ENCODE results near the gene VWC2. TPM values are rescaled to one million over a fixed set of nuclear protein-coding genes. Genes with fewer than 3 reads are reported as not detected.

The VWC2 gene
- total RNA-seq, 1 donor from 2014 or later: not detected

DNA sequence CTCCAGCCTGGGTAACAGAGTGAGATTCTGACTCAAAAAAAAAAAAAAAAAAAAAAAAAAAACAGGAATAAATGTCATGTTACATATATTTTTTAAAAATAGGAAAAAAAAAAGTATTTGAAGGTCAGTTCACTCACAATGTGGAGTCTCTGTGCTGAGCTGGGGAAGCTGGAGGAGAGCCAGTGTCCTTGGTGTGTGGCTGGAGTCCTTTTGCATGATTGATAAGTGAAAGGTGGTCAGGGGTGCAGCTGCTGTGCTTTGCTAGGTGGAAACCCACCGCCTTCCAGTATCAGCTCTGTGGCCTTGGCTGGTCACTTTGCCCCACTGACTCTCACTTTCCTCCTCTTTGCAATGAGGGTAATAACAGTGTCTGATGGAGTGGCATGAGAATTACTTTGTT is 101.9 kb downstream of the VWC2 start:
- Histone ChIP-seq H3K27ac (no peak overlapping the region), H3F3A (ENCODE audit: low read depth) (no peaks in the 10 kb centered on the region), H3K4me1 (no peaks in the 10 kb centered on the region), H3K79me2 (ENCODE audit: low read depth) (no peaks in the 10 kb centered on the region), H3K36me3 (no peaks in the 10 kb centered on the region), H4K20me1 (ENCODE audit: low read depth) (no peaks in the 10 kb centered on the region), H3K4me3 (no peak overlapping the region), H3K9ac (no peak overlapping the region), H2AFZ (replicated peaks) (no peak overlapping the region), H3K9me3 (ENCODE audit: low read depth) (no peaks in the 10 kb centered on the region), H3K27me3 (no peaks in the 10 kb centered on the region), H3K4me2 (no peak overlapping the region)
- Mint-ChIP-seq H3K9me3 (no peaks in the 10 kb centered on the region), H3K4me1 (no peaks in the 10 kb centered on the region), H3K4me3 (no peak overlapping the region), H3K27ac (no peak overlapping the region), H3K36me3 (no peaks in the 10 kb centered on the region), H3K27me3 (ENCODE audit: insufficient read depth, low read depth) (no peaks in the 10 kb centered on the region)
- no peak for DNase-seq (ENCODE audit: low spot score)
- TF ChIP-seq, protein P1, sequence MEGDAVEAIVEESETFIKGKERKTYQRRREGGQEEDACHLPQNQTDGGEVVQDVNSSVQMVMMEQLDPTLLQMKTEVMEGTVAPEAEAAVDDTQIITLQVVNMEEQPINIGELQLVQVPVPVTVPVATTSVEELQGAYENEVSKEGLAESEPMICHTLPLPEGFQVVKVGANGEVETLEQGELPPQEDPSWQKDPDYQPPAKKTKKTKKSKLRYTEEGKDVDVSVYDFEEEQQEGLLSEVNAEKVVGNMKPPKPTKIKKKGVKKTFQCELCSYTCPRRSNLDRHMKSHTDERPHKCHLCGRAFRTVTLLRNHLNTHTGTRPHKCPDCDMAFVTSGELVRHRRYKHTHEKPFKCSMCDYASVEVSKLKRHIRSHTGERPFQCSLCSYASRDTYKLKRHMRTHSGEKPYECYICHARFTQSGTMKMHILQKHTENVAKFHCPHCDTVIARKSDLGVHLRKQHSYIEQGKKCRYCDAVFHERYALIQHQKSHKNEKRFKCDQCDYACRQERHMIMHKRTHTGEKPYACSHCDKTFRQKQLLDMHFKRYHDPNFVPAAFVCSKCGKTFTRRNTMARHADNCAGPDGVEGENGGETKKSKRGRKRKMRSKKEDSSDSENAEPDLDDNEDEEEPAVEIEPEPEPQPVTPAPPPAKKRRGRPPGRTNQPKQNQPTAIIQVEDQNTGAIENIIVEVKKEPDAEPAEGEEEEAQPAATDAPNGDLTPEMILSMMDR (IDR thresholded peaks at IDR 0.05): no peak
- TF ChIP-seq EZH2 (IDR thresholded peaks at IDR 0.05) (no peak), EZH2phosphoT487 (IDR thresholded peaks at IDR 0.05) (no peak)

GRCh38 chr7:49876202-49876601 is 102.8 kb downstream of the VWC2 start:
- no peaks in the 10 kb centered on the region for H3K79me2 ChIP-seq (ENCODE audit: low read depth)
- Mint-ChIP-seq H3K27ac (no peak overlapping the region), H3K4me1 (no peaks in the 10 kb centered on the region), H3K27me3 (ENCODE audit: insufficient read depth, low read depth) (no peaks in the 10 kb centered on the region), H3K4me3 (no peak overlapping the region), H3K9me3 (no peaks in the 10 kb centered on the region), H3K36me3 (no peaks in the 10 kb centered on the region)
- no peaks in the 10 kb centered on the region for H3K27me3 ChIP-seq
- H4K20me1 ChIP-seq (ENCODE audit: low read depth): no peaks in the 10 kb centered on the region
- no peaks in the 10 kb centered on the region for H3K36me3 ChIP-seq
- no peak overlapping the region for H3K4me3 ChIP-seq
- H3K9ac ChIP-seq: no peak overlapping the region
- H3K27ac ChIP-seq: no peak overlapping the region
- DNase-seq (ENCODE audit: low spot score): no peak
- no peaks in the 10 kb centered on the region for H3F3A ChIP-seq (ENCODE audit: low read depth)
- TF ChIP-seq EZH2phosphoT487 (IDR thresholded peaks at IDR 0.05): no peak
- TF ChIP-seq, protein P1 (IDR thresholded peaks at IDR 0.05): no peak
- no peak for TF ChIP-seq EZH2 (IDR thresholded peaks at IDR 0.05)
- H2AFZ ChIP-seq (replicated peaks): no peak overlapping the region
- H3K4me2 ChIP-seq: no peak overlapping the region
- H3K9me3 ChIP-seq (ENCODE audit: low read depth): no peaks in the 10 kb centered on the region
- H3K4me1 ChIP-seq: no peaks in the 10 kb centered on the region

DNA sequence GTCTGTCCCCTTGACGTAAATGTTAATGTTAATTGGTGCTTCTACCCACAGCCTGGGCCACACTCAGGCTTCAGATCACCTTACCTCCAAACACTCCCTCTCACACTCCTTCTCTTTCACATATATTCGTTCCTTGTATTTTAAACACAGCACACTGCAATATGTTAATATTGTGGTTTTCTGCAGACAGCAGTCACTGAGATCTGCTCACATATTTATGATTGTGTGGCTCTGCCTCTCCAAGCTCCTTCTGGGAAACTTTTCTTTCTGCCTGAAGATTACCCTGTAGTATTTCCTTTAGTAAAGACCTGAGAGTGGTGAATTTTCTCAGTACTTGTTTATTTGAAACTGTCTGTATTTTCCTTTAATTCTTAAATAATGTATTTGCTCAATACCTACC is 104.7 kb downstream of the VWC2 start:
- TF ChIP-seq, protein P1 (IDR thresholded peaks at IDR 0.05): no peak
- TF ChIP-seq EZH2 (IDR thresholded peaks at IDR 0.05) (no peak), EZH2phosphoT487 (IDR thresholded peaks at IDR 0.05) (no peak)
- no peaks in the 10 kb centered on the region for H3K36me3 ChIP-seq
- H3K27me3 ChIP-seq: no peaks in the 10 kb centered on the region
- Mint-ChIP-seq H3K4me1 (no peaks in the 10 kb centered on the region), H3K27ac (no peak overlapping the region), H3K9me3 (no peaks in the 10 kb centered on the region), H3K4me3 (no peak overlapping the region), H3K36me3 (no peaks in the 10 kb centered on the region), H3K27me3 (ENCODE audit: insufficient read depth, low read depth) (no peaks in the 10 kb centered on the region)
- no peaks in the 10 kb centered on the region for H3F3A ChIP-seq (ENCODE audit: low read depth)
- H4K20me1 ChIP-seq (ENCODE audit: low read depth): no peaks in the 10 kb centered on the region
- no peak overlapping the region for H3K4me2 ChIP-seq
- no peaks in the 10 kb centered on the region for H3K79me2 ChIP-seq (ENCODE audit: low read depth)
- DNase-seq (ENCODE audit: low spot score): no peak
- H2AFZ ChIP-seq (replicated peaks): no peak overlapping the region
- no peak overlapping the region for H3K27ac ChIP-seq
- no peak overlapping the region for H3K9ac ChIP-seq
- H3K9me3 ChIP-seq (ENCODE audit: low read depth): no peaks in the 10 kb centered on the region
- H3K4me1 ChIP-seq: no peaks in the 10 kb centered on the region
- H3K4me3 ChIP-seq: no peak overlapping the region

Measured in neural progenitor cell (in vitro differentiated cells).